Endodermal cell (in vitro differentiated cells): Measurements from ENCODE around the gene CRTAC1. TPM values are rescaled to one million over a fixed set of nuclear protein-coding genes. Genes with fewer than 3 reads are reported as not detected.

Experiments
- DNase-seq: peaks from one replicate; pipeline ENCODE4 v3.0.0-alpha.2; 2017
- H3K27ac ChIP-seq: 2 replicates; pipeline ENCODE4 v1.5.1; 2013; ENCODE audit warnings: mild to moderate bottlenecking, low read depth, low read length, moderate library complexity
- H3K27me3 ChIP-seq: 2 replicates; pipeline ENCODE4 v1.6.1; 2013; ENCODE audit warnings: mild to moderate bottlenecking, low read length, moderate library complexity; ENCODE audit not compliant: insufficient read depth, control insufficient read depth, poor library complexity, severe bottlenecking
- H3K36me3 ChIP-seq: 2 replicates; pipeline ENCODE4 v1.7.0; 2013; ENCODE audit warnings: mild to moderate bottlenecking, low read length, moderate library complexity; ENCODE audit not compliant: control insufficient read depth, insufficient read depth
- H3K4me1 ChIP-seq: one replicate; pipeline ENCODE4 v1.7.0; 2013; ENCODE audit warnings: low read length; ENCODE audit not compliant: control insufficient read depth, insufficient read depth
- H3K4me3 ChIP-seq: 2 replicates; pipeline ENCODE4 v1.5.1; 2013; ENCODE audit warnings: mild to moderate bottlenecking, low read length, moderate library complexity
- H3K9ac ChIP-seq: 2 replicates; pipeline ENCODE4 v1.6.1; 2013; ENCODE audit warnings: mild to moderate bottlenecking, low read length, moderate library complexity; ENCODE audit not compliant: poor library complexity, severe bottlenecking; ENCODE audit errors: extremely low read depth
- H3K9me3 ChIP-seq: 2 replicates; pipeline ENCODE4 v1.6.1; 2013; ENCODE audit warnings: mild to moderate bottlenecking, low read length, moderate library complexity; ENCODE audit not compliant: control insufficient read depth
- H3K27ac Mint-ChIP-seq: 2 replicates; pipeline ENCODE4 v1.8.0; 2020; ENCODE audit warnings: mixed read lengths
- H3K27me3 Mint-ChIP-seq: 2 replicates; pipeline ENCODE4 v1.8.0; 2021; ENCODE audit warnings: mild to moderate bottlenecking, mixed read lengths; ENCODE audit not compliant: insufficient read depth
- H3K36me3 Mint-ChIP-seq: 2 replicates; pipeline ENCODE4 v1.8.0; 2020; ENCODE audit warnings: low read depth, mixed read lengths
- H3K4me1 Mint-ChIP-seq: 2 replicates; pipeline ENCODE4 v1.8.0; 2020; ENCODE audit warnings: mixed read lengths
- H3K4me3 Mint-ChIP-seq: 2 replicates; pipeline ENCODE4 v1.8.0; 2020; ENCODE audit warnings: mild to moderate bottlenecking, moderate library complexity, mixed read lengths
- H3K9me3 Mint-ChIP-seq: 2 replicates; pipeline ENCODE4 v1.8.0; 2020; ENCODE audit warnings: mild to moderate bottlenecking, mixed read lengths
- CTCF ChIP-seq: fragments of 200-600 bp; sonication (generic); conservative IDR thresholded peaks from 2 replicates; pipeline ENCODE4 v1.5.0; 2021; ENCODE audit warnings: antibody characterized with exemption, mild to moderate bottlenecking
- WGBS, 2 experiments: methylation state at CpG; one replicate each; pipeline versions ENCODE4 v1.1.5 to v1.1.7; 2013; ENCODE audit warnings: missing lambda C conversion rate in 2 of 2, mixed read lengths in 1 of 2; ENCODE audit not compliant: insufficient coverage in 1 of 2, insufficient read length in 1 of 2; 5-methylcytosine and 5-hydroxymethylcytosine counted together
- total RNA-seq, 2 donors: library from RNA; stranded (reverse); fragmentation: NEBNext Ultra II Directional in 1 of 2; extraction: Animal tissue kit (Norgen Biotek cat#: 25700) in 1 of 2; gene quantifications; 2 replicates in 1 of 2; 3 replicates in 1 of 2; pipeline ENCODE4 v1.2.1, GENCODE V29; 2021

The CRTAC1 gene
- total RNA-seq, 2 donors from 2014 or later: 0.13 to 0.24 TPM

GRCh38 chr10:97816609-97817008 lies 213.8 kb downstream of the CRTAC1 start:
- no peaks in the 10 kb centered on the region for H3K36me3 Mint-ChIP-seq
- WGBS, 2 experiments: 94 to 100% methylated on average over 4 of the region's 4 CpGs
- H3K4me3 Mint-ChIP-seq: no peak overlapping the region
- no peak for TF ChIP-seq CTCF
- no peaks in the 10 kb centered on the region for H3K36me3 ChIP-seq
- no peaks in the 10 kb centered on the region for H3K9me3 Mint-ChIP-seq
- no peaks in the 10 kb centered on the region for H3K4me1 Mint-ChIP-seq
- no peak overlapping the region for H3K4me3 ChIP-seq
- H3K9ac ChIP-seq: no peak overlapping the region
- no peak overlapping the region for H3K27ac ChIP-seq
- H3K27me3 Mint-ChIP-seq: no peaks in the 10 kb centered on the region
- H3K27ac Mint-ChIP-seq: no peak overlapping the region
- no peaks in the 10 kb centered on the region for H3K27me3 ChIP-seq
- no peaks in the 10 kb centered on the region for H3K4me1 ChIP-seq
- no peaks in the 10 kb centered on the region for H3K9me3 ChIP-seq
- DNase-seq: no peak

Other genes starting within 250 kb of the CRTAC1 start
- under 1 TPM; 0.18 to 0.27 TPM for gene GOLGA7B, start 180.8 kb downstream of the CRTAC1 start, total RNA-seq
- gene R3HCC1L, start 104.0 kb upstream of the CRTAC1 start, total RNA-seq: 10 to 100 TPM; 16.1 to 18.1 TPM
- under 1 TPM; 0.57 to 0.77 TPM for gene LOXL4, start 237.6 kb upstream of the CRTAC1 start, total RNA-seq